SHP77 (cell line): ENCODE data around the gene CYSTM1.

Experiments
- DNase-seq, 2 experiments: peaks; one replicate each; lab custom pipeline; 2025; lab: John Stamatoyannopoulos, UW

CYSTM1 gene

GRCh38 chr5:140174465-140175366 is at the start of gene CYSTM1:
CYSTM1 (plus strand) TSS chr5:140175188; CDS start chr5:140194466, 19,278 bp downstream.
- peak; percentile 96 to 99 for DNase-seq

- DNase-seq, result no peak
These were observed 49.4 kb upstream of the CYSTM1 start, which contains the start of gene IGIP for GRCh38 chr5:140125637-140126036. IGIP (plus strand) TSS chr5:140125937; CDS start chr5:140128477, 2,540 bp downstream.

GRCh38 chr5:140126315-140127012 is 48.5 kb upstream of the CYSTM1 start:
- no peak for DNase-seq

GRCh38 chr5:140128376-140128775 is 46.6 kb upstream of the CYSTM1 start:
- no peak for DNase-seq

- no peak for DNase-seq
These were observed 43.8 kb upstream of the CYSTM1 start for GRCh38 chr5:140130949-140131733.

GRCh38 chr5:140131967-140132409 is 43.0 kb upstream of the CYSTM1 start:
- no peak for DNase-seq

- no peak for DNase-seq
These were observed 41.3 kb upstream of the CYSTM1 start for GRCh38 chr5:140133514-140134167.

GRCh38 chr5:140134277-140134935 is 40.6 kb upstream of the CYSTM1 start:
- no peak for DNase-seq

- no peak for DNase-seq
These were observed 39.9 kb upstream of the CYSTM1 start for GRCh38 chr5:140135127-140135526.

GRCh38 chr5:140136624-140137023 is 38.4 kb upstream of the CYSTM1 start:
- DNase-seq, result no peak

- DNase-seq, result no peak
These were observed 34.6 kb upstream of the CYSTM1 start for GRCh38 chr5:140140435-140140834.

GRCh38 chr5:140141241-140141640 is 33.7 kb upstream of the CYSTM1 start:
- no peak for DNase-seq

- no peak for DNase-seq
These were observed 32.7 kb upstream of the CYSTM1 start for GRCh38 chr5:140142246-140142645.

- DNase-seq, result no peak
These were observed 32.1 kb upstream of the CYSTM1 start for GRCh38 chr5:140142856-140143255.

- DNase-seq, result no peak
These were observed 31.3 kb upstream of the CYSTM1 start for GRCh38 chr5:140143521-140144258.

- DNase-seq, result no peak
These were observed 29.7 kb upstream of the CYSTM1 start for GRCh38 chr5:140145256-140145655.

- DNase-seq, result no peak
These were observed 29.0 kb upstream of the CYSTM1 start for GRCh38 chr5:140145818-140146522.

- DNase-seq, result no peak
These were observed 28.5 kb upstream of the CYSTM1 start for GRCh38 chr5:140146523-140146842.

- DNase-seq, result no peak
These were observed 27.5 kb upstream of the CYSTM1 start for GRCh38 chr5:140147460-140147859.

GRCh38 chr5:140148508-140148907 is 26.5 kb upstream of the CYSTM1 start:
- no peak for DNase-seq
